ENCODE results near the gene PROCA1. TPM values are rescaled to one million over a fixed set of nuclear protein-coding genes. Genes with fewer than 3 reads are reported as not detected.

PROCA1 gene
- total and polyA plus RNA-seq, 9 of the 15 experiments (the other 6 are each of a cell fraction or from before 2014, with no cell fraction given): 0.78 to 16.2 (median 5.6) TPM

DNA sequence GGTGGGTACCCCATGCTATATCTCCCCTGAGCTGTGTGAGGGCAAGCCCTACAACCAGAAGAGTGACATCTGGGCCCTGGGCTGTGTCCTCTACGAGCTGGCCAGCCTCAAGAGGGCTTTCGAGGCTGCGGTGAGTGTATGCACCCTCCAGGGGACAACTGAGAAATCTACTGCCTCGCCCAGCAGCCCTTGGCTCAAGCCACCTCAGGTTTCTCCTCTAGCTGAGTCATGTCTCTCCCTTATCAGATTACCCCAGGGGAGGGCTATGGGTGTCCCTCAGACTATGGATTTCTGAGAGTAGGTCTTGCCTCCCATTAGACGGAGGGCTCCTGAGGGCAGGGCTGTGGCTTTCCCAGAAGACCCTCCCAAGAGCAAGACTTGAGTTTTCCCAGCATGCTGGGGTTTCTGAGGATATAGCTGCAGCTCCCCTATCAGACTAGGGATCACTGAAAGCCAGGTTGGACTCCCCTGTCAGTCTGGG is 23.6 kb upstream of the PROCA1 start (continued):
- TF ChIP-seq NCOA6 (IDR thresholded peaks at IDR 0.05): no peak
- TF ChIP-seq, protein P1, sequence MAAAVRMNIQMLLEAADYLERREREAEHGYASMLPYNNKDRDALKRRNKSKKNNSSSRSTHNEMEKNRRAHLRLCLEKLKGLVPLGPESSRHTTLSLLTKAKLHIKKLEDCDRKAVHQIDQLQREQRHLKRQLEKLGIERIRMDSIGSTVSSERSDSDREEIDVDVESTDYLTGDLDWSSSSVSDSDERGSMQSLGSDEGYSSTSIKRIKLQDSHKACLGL (CRISPR knock-in tag; IDR thresholded peaks at IDR 0.05; ENCODE audit: borderline replicate concordance, poor library complexity, severe bottlenecking): no peak
- peak; percentile 33 to 46 for TF ChIP-seq RAD21 (CRISPR knock-in tag; conservative IDR thresholded peaks at IDR 0.05 in 1 of 2, IDR thresholded peaks at IDR 0.05 in 1 of 2)
- no peak for TF ChIP-seq POLR3A (IDR thresholded peaks at IDR 0.05; ENCODE audit: borderline replicate concordance, extremely low read depth, insufficient read depth, insufficient read length)
- TF ChIP-seq ESRRA (IDR thresholded peaks at IDR 0.05; ENCODE audit: borderline replicate concordance, low read depth): peak; percentile 80; the same call in 1 of the 2 replicates
- TF ChIP-seq ZNF644 (tag; IDR thresholded peaks at IDR 0.05; ENCODE audit: low read depth): no peak
- no peak for TF ChIP-seq HMG20A (CRISPR knock-in tag; conservative IDR thresholded peaks at IDR 0.05)
- TF ChIP-seq, protein P2, sequence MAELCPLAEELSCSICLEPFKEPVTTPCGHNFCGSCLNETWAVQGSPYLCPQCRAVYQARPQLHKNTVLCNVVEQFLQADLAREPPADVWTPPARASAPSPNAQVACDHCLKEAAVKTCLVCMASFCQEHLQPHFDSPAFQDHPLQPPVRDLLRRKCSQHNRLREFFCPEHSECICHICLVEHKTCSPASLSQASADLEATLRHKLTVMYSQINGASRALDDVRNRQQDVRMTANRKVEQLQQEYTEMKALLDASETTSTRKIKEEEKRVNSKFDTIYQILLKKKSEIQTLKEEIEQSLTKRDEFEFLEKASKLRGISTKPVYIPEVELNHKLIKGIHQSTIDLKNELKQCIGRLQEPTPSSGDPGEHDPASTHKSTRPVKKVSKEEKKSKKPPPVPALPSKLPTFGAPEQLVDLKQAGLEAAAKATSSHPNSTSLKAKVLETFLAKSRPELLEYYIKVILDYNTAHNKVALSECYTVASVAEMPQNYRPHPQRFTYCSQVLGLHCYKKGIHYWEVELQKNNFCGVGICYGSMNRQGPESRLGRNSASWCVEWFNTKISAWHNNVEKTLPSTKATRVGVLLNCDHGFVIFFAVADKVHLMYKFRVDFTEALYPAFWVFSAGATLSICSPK (IDR thresholded peaks at IDR 0.05; ENCODE audit: borderline replicate concordance): no peak
- TF ChIP-seq, protein P3, sequence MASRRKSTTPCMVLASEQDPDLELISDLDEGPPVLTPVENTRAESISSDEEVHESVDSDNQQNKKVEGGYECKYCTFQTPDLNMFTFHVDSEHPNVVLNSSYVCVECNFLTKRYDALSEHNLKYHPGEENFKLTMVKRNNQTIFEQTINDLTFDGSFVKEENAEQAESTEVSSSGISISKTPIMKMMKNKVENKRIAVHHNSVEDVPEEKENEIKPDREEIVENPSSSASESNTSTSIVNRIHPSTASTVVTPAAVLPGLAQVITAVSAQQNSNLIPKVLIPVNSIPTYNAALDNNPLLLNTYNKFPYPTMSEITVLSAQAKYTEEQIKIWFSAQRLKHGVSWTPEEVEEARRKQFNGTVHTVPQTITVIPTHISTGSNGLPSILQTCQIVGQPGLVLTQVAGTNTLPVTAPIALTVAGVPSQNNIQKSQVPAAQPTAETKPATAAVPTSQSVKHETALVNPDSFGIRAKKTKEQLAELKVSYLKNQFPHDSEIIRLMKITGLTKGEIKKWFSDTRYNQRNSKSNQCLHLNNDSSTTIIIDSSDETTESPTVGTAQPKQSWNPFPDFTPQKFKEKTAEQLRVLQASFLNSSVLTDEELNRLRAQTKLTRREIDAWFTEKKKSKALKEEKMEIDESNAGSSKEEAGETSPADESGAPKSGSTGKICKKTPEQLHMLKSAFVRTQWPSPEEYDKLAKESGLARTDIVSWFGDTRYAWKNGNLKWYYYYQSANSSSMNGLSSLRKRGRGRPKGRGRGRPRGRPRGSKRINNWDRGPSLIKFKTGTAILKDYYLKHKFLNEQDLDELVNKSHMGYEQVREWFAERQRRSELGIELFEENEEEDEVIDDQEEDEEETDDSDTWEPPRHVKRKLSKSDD (conservative IDR thresholded peaks at IDR 0.05; ENCODE audit: low read length): no peak
- TF ChIP-seq, protein P4, sequence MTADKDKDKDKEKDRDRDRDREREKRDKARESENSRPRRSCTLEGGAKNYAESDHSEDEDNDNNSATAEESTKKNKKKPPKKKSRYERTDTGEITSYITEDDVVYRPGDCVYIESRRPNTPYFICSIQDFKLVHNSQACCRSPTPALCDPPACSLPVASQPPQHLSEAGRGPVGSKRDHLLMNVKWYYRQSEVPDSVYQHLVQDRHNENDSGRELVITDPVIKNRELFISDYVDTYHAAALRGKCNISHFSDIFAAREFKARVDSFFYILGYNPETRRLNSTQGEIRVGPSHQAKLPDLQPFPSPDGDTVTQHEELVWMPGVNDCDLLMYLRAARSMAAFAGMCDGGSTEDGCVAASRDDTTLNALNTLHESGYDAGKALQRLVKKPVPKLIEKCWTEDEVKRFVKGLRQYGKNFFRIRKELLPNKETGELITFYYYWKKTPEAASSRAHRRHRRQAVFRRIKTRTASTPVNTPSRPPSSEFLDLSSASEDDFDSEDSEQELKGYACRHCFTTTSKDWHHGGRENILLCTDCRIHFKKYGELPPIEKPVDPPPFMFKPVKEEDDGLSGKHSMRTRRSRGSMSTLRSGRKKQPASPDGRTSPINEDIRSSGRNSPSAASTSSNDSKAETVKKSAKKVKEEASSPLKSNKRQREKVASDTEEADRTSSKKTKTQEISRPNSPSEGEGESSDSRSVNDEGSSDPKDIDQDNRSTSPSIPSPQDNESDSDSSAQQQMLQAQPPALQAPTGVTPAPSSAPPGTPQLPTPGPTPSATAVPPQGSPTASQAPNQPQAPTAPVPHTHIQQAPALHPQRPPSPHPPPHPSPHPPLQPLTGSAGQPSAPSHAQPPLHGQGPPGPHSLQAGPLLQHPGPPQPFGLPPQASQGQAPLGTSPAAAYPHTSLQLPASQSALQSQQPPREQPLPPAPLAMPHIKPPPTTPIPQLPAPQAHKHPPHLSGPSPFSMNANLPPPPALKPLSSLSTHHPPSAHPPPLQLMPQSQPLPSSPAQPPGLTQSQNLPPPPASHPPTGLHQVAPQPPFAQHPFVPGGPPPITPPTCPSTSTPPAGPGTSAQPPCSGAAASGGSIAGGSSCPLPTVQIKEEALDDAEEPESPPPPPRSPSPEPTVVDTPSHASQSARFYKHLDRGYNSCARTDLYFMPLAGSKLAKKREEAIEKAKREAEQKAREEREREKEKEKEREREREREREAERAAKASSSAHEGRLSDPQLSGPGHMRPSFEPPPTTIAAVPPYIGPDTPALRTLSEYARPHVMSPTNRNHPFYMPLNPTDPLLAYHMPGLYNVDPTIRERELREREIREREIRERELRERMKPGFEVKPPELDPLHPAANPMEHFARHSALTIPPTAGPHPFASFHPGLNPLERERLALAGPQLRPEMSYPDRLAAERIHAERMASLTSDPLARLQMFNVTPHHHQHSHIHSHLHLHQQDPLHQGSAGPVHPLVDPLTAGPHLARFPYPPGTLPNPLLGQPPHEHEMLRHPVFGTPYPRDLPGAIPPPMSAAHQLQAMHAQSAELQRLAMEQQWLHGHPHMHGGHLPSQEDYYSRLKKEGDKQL (CRISPR knock-in tag; IDR thresholded peaks at IDR 0.05; ENCODE audit: borderline replicate concordance): no peak
- peak; percentile 84 for TF ChIP-seq ARID1B (IDR thresholded peaks at IDR 0.05)
- TF ChIP-seq PRMT5 (CRISPR knock-in tag; IDR thresholded peaks at IDR 0.05): no peak
- TF ChIP-seq NR2C2 (CRISPR knock-in tag; IDR thresholded peaks at IDR 0.05): no peak
- no peak for TF ChIP-seq NR2C2 (tag; IDR thresholded peaks at IDR 0.05)
- TF ChIP-seq HNRNPK (IDR thresholded peaks at IDR 0.05; ENCODE audit: low read depth, low read length, poor library complexity, severe bottlenecking): no peak
- TF ChIP-seq ZC3H4 (CRISPR knock-in tag; IDR thresholded peaks at IDR 0.05; ENCODE audit: borderline replicate concordance): no peak
- TF ChIP-seq TEAD2 (tag; IDR thresholded peaks at IDR 0.05): no peak
- TF ChIP-seq SRSF9 (IDR thresholded peaks at IDR 0.05; ENCODE audit: borderline replicate concordance, low read depth, low read length): no peak
